HEK293 (cell line): ENCODE data around the gene CLPX.

Source experiments
- CTCF ChIA-PET: fragments of 350-600 bp; formaldehyde crosslinking; extraction: SDS; loops from one replicate; lab custom pipeline; 2021; ENCODE audit warnings: antibody characterized with exemption; lab: Yijun Ruan, JAX
- POLR2A ChIA-PET: fragments of 300-600 bp; formaldehyde crosslinking; extraction: SDS; loops from one replicate; lab custom pipeline; 2020; ENCODE audit warnings: antibody characterized with exemption, inconsistent platforms; lab: Yijun Ruan, JAX
- H3K27ac ChIP-seq: fragments of 200-500 bp; sonication (Bioruptor generic); 2 replicates; pipeline ENCODE4 v1.5.1; 2014; ENCODE audit warnings: low read depth, low read length, control low read depth, inconsistent platforms; ENCODE audit errors: extremely low read depth
- H3K36me3 ChIP-seq, 2 experiments: fragments of 200-500 bp in 1 of 2; sonication (Bioruptor generic) in 1 of 2; 1 replicate in 1 of 2; 2 replicates in 1 of 2; pipeline ENCODE4 v1.5.1; 2014 to 2017; ENCODE audit warnings: inconsistent platforms in 2 of 2, low read length in 2 of 2; ENCODE audit not compliant: control insufficient read depth in 2 of 2, insufficient read depth in 1 of 2
- H3K4me1 ChIP-seq: fragments of 200-500 bp; sonication (Bioruptor generic); 2 replicates; pipeline ENCODE4 v1.5.1; 2014; ENCODE audit warnings: mild to moderate bottlenecking, low read length, inconsistent platforms; ENCODE audit not compliant: control insufficient read depth, insufficient read depth
- H3K4me3 ChIP-seq: 2 replicates; pipeline ENCODE4 v1.5.1; 2011; ENCODE audit warnings: low read depth, mild to moderate bottlenecking, control low read depth, low read length, moderate library complexity
- H3K9me3 ChIP-seq: fragments of 200-500 bp; sonication (Bioruptor generic); 2 replicates; pipeline ENCODE4 v1.5.1; 2014; ENCODE audit warnings: low read depth, low read length, inconsistent platforms; ENCODE audit not compliant: control insufficient read depth, insufficient read depth
- AEBP2 ChIP-seq: fragments of 450-650 bp; formaldehyde crosslinking; IDR thresholded peaks from 2 replicates; pipeline ENCODE4 v1.5.1; 2016; ENCODE audit warnings: missing biosample characterization, missing genetic modification characterization, borderline replicate concordance
- EGR2 ChIP-seq: fragments of 450-650 bp; formaldehyde crosslinking; IDR thresholded peaks from 2 replicates; pipeline ENCODE4 v1.5.1; 2016; ENCODE audit warnings: low read depth, missing biosample characterization, missing genetic modification characterization
- ELK4 ChIP-seq: IDR thresholded peaks from 2 replicates; pipeline ENCODE4 v1.6.1; 2011; ENCODE audit warnings: mild to moderate bottlenecking, low read depth, low read length, borderline replicate concordance
- HOXD13 ChIP-seq: sonication (generic); formaldehyde crosslinking; IDR thresholded peaks from 2 replicates; pipeline ENCODE4 v1.8.0; 2022; ENCODE audit warnings: missing genetic modification reagents, borderline replicate concordance
- PATZ1 ChIP-seq: fragments of 450-650 bp; formaldehyde crosslinking; IDR thresholded peaks from 2 replicates; pipeline ENCODE4 v1.5.1; 2016; ENCODE audit warnings: missing biosample characterization, missing genetic modification characterization
- PRDM4 ChIP-seq: fragments of 450-650 bp; formaldehyde crosslinking; IDR thresholded peaks from 2 replicates; pipeline ENCODE4 v1.5.1; 2017; ENCODE audit warnings: missing biosample characterization, missing genetic modification characterization
- ZBTB17 ChIP-seq: fragments of 450-650 bp; formaldehyde crosslinking; IDR thresholded peaks from 2 replicates; pipeline ENCODE4 v1.5.1; 2016; ENCODE audit warnings: missing biosample characterization, missing genetic modification characterization
- ZFHX2 ChIP-seq: fragments of 450-650 bp; formaldehyde crosslinking; conservative IDR thresholded peaks from 2 replicates; pipeline ENCODE4 v1.5.1; 2016; ENCODE audit warnings: missing biosample characterization, missing genetic modification characterization
- ZNF114 ChIP-seq: fragments of 450-650 bp; formaldehyde crosslinking; IDR thresholded peaks from 2 replicates; pipeline ENCODE4 v1.5.0; 2017; ENCODE audit warnings: missing biosample characterization, missing genetic modification characterization
- ZNF2 ChIP-seq: fragments of 450-650 bp; formaldehyde crosslinking; IDR thresholded peaks from 2 replicates; pipeline ENCODE4 v1.5.1; 2016; ENCODE audit warnings: missing biosample characterization, missing genetic modification characterization
- ZNF292 ChIP-seq: fragments of 450-650 bp; formaldehyde crosslinking; IDR thresholded peaks from 2 replicates; pipeline ENCODE4 v1.5.1; 2016; ENCODE audit warnings: low read depth, missing biosample characterization, missing genetic modification characterization, borderline replicate concordance
- ZNF341 ChIP-seq: fragments of 450-650 bp; formaldehyde crosslinking; IDR thresholded peaks from 2 replicates; pipeline ENCODE4; 2016; ENCODE audit warnings: low read depth, missing biosample characterization, missing genetic modification characterization
- ZNF398 ChIP-seq: fragments of 450-650 bp; formaldehyde crosslinking; IDR thresholded peaks from 2 replicates; pipeline ENCODE4 v1.5.1; 2017; ENCODE audit warnings: missing biosample characterization, missing genetic modification characterization
- ZNF660 ChIP-seq: fragments of 450-650 bp; IDR thresholded peaks from 2 replicates; pipeline ENCODE4 v1.5.1; 2018; ENCODE audit warnings: missing biosample characterization, mild to moderate bottlenecking, missing genetic modification characterization
- ZXDB ChIP-seq: fragments of 450-650 bp; formaldehyde crosslinking; IDR thresholded peaks from 2 replicates; pipeline ENCODE4 v1.5.1; 2016; ENCODE audit warnings: missing biosample characterization, missing genetic modification characterization

Gene CLPX

GRCh38 chr15:65213241-65213640 is 28.1 kb upstream of the CLPX start (continued):
- TF ChIP-seq PRDM4 (tag by site-specific recombination), result no peak

- H3K27ac ChIP-seq, result no peak overlapping the region
- no peaks in the 10 kb centered on the region for H3K9me3 ChIP-seq
- POLR2A ChIA-PET, result interaction anchor here (0.5 to 0.6 kb wide), 2 partner anchors 11 to 75 kb away, joined by 3 to 4 read pairs; partner anchors contain the start of gene PARP16
- no peaks in the 10 kb centered on the region for H3K4me1 ChIP-seq
- no peak overlapping the region for H3K4me3 ChIP-seq
- no peaks in the 10 kb centered on the region for H3K36me3 ChIP-seq
- CTCF ChIA-PET, result interaction anchor here (0.6 to 2.1 kb wide), 10 partner anchors 9 to 813 kb away, joined by 3 to 8 read pairs (median 3); no protein-coding TSS in a partner anchor
- 0 out of 2 replicates have a peak, but pooled peaks have one; percentile 13 for TF ChIP-seq ZNF660
- no peak for TF ChIP-seq HOXD13 (CRISPR knock-in tag)
- TF ChIP-seq ZNF2 (tag by site-specific recombination), result peak; percentile 40; the same call in 1 of the 2 replicates
- no peak for TF ChIP-seq AEBP2 (tag by site-specific recombination)
- TF ChIP-seq ZNF292 (tag by site-specific recombination), result no peak
These were observed 27.0 kb upstream of the CLPX start for GRCh38 chr15:65212097-65212496.

- ChIA-PET CTCF (interaction anchor here (0.6 to 2.1 kb wide), 11 partner anchors 9 to 125 kb away, joined by 3 to 8 read pairs (median 3); no protein-coding TSS in a partner anchor), POLR2A (interaction anchor here (0.9 kb wide), 1 partner anchor 75 kb away, joined by 3 read pairs; the partner anchor contains the start of gene PARP16)
- no peak overlapping the region for H3K4me3 ChIP-seq
- H3K27ac ChIP-seq, result no peak overlapping the region
- no peaks in the 10 kb centered on the region for H3K36me3 ChIP-seq
- peak; percentile 48 for TF ChIP-seq ZFHX2 (tag by site-specific recombination)
- no peak for TF ChIP-seq ZXDB (tag by site-specific recombination)
- 0 out of 2 replicates have a peak, but pooled peaks have one; percentile 27 for TF ChIP-seq ZNF398
- TF ChIP-seq PATZ1 (tag by site-specific recombination), result 0 out of 2 replicates have a peak, but pooled peaks have one; percentile 32
- TF ChIP-seq ZNF114 (tag by site-specific recombination), result no peak
- peak; percentile 54; the same call in 1 of the 2 replicates for TF ChIP-seq ZBTB17 (tag by site-specific recombination)
- TF ChIP-seq ZNF341 (tag by site-specific recombination), result peak; percentile 75
- peak; percentile 49; the same call in 1 of the 2 replicates for TF ChIP-seq PRDM4 (tag by site-specific recombination)
- TF ChIP-seq EGR2, result 0 out of 2 replicates have a peak, but pooled peaks have one; percentile 11
- TF ChIP-seq ELK4, result no peak
- H3K4me1 ChIP-seq, result no peaks in the 10 kb centered on the region
- no peaks in the 10 kb centered on the region for H3K9me3 ChIP-seq
These were observed 26.4 kb upstream of the CLPX start for GRCh38 chr15:65211482-65211982.
